CD4-positive, alpha-beta T cell treated with Interleukin-6 at 100 ng/mL for 8 hours (primary cell): Measurements from ENCODE around the gene IL34.

Source experiments
- DNase-seq: peaks from one replicate; pipeline ENCODE4 v3.0.0-alpha.2; 2020; ENCODE audit warnings: mixed read lengths, low spot score

The IL34 gene

GRCh38 chr16:70702624-70703023 is 56.3 kb downstream of the IL34 start:
- DNase-seq: no peak

GRCh38 chr16:70703041-70703834 is 56.9 kb downstream of the IL34 start:
- no peak for DNase-seq

DNA sequence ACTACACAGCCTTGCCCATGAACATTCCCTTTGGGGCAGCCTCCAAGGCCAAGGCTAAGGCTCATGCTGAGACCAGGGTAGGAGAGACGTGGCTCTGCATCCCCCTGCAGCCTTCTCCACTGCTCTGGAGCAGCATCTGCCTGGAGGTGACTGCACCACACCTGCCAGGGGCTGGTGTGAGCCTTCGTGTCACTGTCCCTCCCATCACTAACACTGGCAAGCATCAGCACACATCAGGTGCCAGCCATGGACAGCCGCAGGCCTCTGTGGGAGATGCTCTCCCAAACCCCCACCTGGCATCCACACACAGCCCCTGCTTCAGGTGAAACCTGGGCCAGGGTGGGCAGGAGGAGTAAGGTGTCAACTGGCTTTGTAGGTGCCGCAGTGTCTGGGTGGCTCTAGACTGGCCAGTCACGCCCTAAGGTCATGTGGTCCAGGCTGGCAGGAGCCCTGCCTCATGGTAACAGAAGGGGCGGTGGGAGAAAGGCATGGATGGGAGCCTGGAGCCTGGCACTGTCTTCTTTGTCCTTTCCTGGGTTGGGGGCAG is 57.5 kb downstream of the IL34 start:
- no peak for DNase-seq

DNA sequence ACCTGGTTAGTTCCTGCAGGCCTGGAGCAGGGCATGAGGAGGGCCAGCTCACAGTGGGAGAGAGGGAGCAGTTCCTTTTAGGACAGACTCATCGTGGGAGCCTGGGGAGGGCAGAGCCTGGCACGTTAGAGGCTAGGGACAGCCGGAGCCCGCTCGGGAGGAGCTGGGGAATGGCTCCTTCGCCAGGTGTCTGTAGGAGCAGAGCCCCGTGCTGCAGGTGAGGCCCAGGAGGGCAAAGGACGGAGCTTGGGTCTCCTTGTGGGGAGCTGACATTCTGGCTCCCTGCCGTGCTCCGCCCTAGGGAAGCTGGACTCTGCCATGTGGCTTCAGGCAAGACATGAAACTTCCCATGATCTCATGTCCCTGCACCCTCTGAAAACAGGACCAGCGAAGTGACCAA is 58.2 kb downstream of the IL34 start:
- no peak for DNase-seq

GRCh38 chr16:70705056-70705455 is 58.7 kb downstream of the IL34 start:
- DNase-seq: no peak

GRCh38 chr16:70706948-70707465 is 60.6 kb downstream of the IL34 start:
- no peak for DNase-seq

- DNase-seq: no peak
Measured at GRCh38 chr16:70708366-70709246, 62.2 kb downstream of the IL34 start.

DNA sequence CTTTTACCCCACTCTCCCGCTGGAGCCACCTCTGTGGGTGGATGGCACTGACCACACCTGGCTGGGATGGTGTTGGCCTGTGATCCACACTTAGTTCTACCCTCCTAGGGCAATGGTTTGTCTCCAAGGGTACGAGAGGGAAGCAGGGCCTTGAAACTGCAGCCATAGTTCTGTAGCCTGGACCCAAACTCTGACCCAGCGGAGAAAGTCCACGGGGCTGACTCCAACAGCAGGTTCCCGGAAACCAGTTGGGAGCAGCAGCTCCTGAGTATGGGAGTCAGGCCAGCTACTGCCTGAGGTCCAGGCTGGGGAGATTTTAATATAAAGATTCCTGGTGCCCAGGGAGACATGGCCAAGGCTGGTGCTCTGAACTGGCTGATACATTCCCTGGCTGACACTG is 63.1 kb downstream of the IL34 start:
- DNase-seq: no peak

- no peak for DNase-seq
Measured at GRCh38 chr16:70709942-70710341, 63.6 kb downstream of the IL34 start.
